Activated naive CD4-positive, alpha-beta T cell treated with Interleukin-2 at 50 U/mL for 16 hours (primary cell): ENCODE measurements around the gene GRIK5.

Source experiments
- DNase-seq: peaks from one replicate; pipeline ENCODE4 v3.0.0-alpha.2; 2020

Gene GRIK5

DNA sequence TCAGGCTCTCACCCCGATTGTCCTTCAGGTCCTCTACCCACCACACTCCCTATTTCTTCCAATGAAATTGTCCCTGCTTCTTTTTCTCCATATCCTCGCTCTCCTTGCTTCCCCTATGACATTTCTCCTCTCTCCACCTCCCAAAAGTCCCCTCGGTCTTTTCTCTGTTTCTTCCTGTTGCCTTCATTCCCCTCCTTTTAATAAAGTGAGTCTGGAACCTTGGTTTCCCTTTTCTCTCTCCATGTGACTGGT, 5.3 kb upstream of the GRIK5 start:
- DNase-seq = no peak

GRCh38 chr19:42074513-42075363, 4.7 kb upstream of the GRIK5 start:
- peak; percentile 11 for DNase-seq

DNA sequence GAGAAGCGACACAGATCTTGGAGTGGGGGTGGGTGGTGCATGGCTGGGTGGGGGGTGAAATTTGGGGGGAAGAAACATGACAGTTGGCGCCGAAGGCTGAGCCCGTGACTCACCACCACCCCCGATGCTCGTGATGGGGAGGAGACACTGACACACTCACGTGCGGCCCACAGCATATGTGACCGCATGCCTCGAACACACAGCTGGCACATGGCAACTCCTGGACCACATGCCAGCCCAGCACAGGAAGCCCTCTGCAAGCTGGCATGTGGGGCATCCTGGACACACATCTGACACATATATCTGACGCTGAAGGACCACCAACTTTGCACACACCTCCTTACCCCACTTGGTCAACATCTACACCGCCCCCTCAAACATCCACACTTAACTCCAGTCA, 1.2 kb upstream of the GRIK5 start:
- DNase-seq = no peak

DNA sequence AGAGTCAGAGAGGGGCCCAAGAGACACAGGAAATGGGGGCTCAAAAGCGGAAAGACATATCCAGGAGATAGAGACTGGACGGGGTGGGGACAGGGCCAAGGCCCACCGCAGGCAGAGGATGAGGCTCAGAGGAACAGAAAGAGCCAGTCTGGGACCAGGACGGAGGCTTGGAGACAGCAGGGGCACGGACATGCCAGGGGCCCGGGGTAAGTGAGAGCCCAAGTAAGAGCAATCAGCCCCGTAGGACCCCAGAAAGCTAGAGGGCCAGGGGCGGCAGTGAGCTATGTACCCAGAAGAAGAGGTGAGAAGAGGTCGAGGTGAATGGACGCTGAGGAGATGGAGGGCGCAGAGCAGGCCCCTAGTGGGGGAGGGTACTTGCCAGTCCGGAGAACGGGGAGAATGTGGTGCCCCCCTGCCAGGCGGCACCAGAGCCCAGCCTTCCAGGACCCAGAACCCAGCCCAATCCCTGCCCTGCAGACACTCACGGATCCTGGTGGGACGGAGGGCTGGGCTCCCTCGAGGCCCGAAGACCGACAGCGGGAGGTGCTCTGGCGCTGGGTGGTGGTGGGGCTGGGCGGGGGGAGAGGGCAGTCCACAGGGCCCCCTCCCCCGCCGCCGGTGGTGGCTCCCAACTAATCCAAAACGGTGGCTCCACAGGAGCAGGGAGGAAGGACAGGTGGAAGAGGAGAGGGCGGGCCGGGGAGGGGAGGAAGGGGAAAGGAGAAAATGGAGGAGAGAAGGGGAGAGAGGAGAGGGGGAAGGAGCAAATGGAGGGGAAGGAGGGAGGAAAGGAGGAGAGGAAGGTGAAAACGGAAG, 1.0 kb downstream of the GRIK5 start:
- DNase-seq = no peak

DNA sequence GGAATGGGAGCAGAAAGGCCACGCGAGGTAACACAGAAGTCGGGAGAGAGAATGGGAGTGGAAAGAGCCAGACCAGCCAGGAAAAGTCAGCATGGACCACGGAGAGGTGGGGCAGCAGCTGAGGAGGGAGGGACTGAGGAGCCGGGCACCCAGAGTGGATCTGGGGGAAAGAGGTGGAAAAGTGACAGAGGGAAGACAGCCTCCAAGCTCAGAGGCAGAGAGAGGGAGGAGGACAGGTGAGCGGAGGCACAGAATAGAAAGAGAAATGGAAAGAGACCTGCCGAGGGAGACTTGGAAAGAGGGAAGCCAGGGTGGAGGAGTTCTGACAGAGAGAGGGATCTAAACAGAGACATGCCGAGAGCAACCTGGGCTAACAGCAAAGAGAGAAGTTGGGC, 1.6 kb downstream of the GRIK5 start:
- no peak for DNase-seq

GRCh38 chr19:42067315-42067888, 2.6 kb downstream of the GRIK5 start:
- DNase-seq = no peak

DNA sequence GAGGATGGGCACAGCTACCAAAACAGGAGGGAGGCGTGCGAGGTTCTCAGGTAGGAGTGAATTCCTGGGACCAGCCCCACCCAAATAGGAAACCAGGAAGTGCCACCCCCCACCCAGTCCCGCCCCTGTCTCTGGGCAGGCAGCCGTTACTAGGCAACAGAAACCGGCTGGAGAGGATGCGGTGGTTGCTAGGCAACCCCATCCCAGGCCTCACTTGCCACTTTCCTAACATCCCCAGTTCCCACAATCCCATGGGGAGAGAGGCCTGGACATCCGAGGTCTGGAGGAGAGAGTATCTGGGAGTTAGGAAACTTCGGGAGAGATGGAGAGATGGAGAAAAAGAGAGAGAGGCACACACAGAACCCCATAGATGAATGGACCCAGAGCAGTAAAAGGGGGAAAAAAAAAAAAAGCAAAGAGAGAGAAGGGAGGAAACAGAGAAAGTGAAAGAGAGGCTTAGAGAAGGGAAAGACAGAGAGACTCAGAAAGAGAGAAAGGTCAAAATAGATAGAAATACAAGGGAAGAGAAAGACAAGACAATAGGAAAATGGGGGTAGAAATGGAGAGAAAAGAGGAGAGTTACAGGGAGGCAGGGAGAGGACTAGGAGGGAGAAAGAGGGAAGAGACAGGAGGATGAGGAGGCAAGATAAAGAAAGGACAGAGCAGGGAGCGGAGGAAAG, 3.8 kb downstream of the GRIK5 start:
- no peak for DNase-seq

DNA sequence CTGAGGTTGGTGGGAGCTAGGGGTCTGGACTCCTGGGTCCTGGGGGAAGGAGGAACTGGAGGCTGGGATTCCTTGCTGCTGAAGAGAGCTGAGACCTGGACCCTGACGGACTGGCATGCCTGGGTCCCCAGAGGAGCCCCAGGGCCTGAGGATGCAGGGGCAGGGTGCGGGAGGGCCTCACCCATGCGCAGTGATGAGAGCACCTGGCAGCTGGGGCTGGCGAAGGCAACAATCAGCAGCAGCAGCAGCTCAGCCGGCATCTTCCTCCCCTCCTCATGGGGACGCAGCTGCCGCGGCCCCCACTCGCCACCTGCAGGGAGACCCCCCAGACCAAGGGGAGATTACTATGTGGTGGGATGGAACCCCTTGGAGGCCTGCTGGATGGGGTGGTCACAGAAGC, 4.5 kb downstream of the GRIK5 start:
- no peak for DNase-seq

DNA sequence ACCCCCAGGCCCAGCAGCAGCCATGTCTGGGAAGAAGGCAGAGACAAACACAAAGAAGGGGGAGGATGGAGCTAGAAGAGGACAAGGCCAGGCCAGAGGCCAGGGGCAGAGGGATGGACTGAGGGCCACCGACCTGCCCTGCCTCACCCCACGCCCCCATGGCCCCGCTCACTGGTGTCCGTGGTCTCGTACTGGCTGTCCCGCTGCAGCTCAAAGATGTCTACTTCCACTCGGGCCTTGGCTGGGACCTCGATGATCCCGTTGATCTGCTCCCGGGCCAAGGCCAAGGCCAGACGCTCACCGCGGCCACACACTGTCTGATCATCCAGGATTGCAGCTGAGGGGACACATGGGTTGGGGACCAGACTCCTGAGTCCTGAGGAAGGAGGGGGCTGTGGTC, 5.0 kb downstream of the GRIK5 start:
- DNase-seq = no peak

DNA sequence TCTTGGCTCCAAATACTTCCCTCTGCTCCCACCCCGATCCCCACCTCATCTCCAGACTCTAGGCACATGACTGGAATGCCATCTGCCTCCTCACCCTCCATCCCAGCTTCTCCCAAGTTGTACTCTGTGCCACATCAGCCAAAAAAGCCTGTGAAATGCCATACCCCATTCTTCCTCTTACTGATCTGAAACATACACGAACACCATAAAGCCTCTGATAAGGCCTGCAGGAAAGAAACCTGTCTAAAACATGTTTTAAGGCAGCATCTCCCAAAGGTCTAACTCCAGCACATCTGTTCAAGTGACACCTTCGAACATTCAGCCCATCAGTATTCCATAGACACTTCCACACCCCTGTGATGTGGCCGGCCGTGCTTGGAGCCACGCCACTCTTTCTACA, 5.6 kb downstream of the GRIK5 start:
- no peak for DNase-seq

DNA sequence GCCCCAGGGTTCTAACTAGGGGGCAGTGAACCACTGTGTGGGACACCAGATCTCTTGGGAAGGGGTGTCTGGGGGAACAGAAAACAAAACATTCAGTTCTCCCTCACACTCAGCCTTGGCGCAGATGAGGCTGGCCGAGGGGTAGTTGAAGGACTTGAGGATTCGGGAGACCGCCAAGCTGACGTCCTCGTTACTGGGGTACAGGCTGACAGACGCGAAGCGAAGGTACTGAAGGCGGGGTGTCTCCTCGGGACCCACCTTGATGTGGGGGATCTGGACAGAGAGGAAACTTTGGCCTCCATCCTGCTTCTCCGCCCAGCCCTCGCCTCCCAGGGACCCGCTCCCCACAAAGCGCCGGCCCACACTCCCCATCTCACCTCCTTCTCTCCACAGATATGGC, 7.6 kb downstream of the GRIK5 start:
- DNase-seq = no peak

DNA sequence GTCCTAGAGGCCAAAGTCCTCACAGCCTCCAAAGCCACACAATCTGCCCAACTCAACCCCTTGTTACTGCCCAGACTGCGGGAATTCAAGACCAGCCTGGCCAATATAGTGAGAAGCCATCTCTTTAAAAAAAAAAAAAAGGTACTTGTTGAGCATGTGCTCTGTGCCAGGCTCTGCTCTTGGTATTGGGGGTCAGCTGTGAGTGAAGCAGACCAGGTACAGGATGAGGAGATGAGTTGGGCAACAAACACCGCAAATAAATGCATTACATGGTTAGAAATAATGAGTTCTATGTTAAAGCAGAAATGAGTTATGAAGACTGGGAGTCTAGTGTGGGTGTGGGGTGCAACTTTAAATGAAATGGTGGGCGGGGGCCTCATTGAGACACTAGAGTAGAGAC, 9.9 kb downstream of the GRIK5 start:
- no peak for DNase-seq

GRCh38 chr19:42059196-42059595, 10.8 kb downstream of the GRIK5 start:
- no peak for DNase-seq

- no peak for DNase-seq
Observed at GRCh38 chr19:42057846-42058245, 12.2 kb downstream of the GRIK5 start.

DNA sequence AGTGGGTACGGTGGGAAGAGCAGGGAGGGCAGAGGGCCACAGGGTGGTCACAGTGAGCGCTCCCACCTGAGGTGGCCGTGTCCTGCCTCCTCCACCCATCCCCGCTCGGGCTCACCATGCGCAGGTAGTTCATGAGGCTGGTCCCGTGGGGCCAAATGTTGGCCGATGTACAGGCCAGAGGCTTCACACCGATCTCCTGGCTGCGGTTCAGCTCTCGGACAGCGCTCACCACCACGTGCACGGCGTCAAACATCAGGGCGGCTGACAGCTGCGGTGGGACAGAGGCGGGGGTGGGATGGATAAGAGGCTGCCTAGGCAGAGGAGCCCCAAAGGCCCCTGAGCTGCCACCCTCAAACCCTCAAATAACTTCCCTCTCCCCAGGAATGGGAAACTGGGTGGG, 15.8 kb downstream of the GRIK5 start:
- no peak for DNase-seq

- DNase-seq = no peak
Observed at GRCh38 chr19:42053037-42053935, 16.7 kb downstream of the GRIK5 start.

DNA sequence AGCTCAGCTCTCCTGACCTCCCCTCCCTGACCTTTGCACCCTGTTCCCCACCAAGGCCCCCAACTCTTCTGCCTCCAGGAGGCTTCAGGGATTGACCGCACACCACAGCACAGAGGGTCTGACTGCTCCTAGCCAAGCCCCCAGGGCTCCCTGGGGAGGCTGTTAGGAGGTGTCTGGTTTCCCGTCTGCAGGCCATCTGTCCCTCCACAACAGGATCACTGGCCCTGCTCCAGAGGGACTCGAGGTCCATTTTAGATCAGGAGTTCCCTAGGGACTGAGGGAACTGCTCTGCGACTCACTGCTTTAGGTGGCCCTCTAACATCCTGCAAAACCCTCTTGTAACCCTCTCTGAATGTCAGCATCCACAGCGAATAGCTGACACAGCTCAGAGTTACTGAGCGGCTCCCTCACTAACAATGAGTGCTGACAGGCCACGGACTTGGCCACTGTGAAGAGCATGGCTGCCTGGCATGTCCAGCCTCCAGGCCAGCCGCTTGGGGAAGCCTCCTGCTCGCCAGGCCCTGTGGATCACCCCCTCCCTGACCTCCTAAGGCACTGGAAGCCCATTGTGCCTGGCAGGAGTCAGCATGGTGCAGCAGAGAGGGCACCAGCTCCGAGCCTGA, 17.7 kb downstream of the GRIK5 start:
- DNase-seq = no peak

DNA sequence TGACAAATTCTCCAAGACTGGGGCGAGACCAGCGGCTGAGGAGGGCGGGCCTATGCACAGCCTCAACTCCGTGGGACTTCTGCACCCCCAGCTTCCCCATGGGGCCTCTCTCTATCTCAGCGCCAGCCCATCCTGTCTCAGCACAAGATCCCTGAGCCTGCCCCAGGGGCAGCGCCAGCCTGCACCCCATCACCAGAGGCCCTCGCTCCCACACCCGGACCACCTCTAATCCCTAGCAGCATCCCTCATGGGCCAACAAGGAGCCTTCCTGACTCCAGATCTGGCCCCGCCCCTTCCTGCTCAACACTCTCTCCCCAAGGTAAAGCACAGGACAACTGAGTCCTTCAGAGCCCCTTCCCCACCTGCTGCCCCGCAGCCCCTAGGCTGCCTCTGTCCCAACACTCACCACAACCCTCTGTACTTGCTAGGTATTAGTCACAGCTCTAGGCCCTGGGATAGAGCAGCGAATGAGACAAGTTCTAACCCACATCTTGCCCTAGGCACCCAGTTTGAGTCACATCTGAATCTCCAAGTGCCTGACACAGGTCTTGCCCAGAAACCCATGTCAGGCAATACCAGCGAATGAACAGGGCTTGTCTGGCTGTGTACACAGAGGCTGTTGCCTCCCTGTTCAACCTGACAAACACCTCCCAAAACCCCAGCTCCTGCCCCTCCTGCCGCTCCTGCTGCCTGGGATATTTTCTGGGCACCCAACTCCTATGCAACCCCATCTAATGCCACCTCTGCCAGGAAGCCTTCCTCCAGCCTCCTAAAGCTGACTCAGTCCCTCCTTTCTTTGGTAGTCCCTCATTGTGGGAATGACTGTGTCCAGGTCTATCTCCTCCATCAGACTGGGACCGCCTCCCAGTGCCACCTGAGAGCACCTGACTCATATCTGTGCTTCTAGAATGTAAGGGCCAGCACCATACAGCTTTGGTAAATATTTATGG, 18.6 kb downstream of the GRIK5 start:
- peak; percentile 10 for DNase-seq

DNA sequence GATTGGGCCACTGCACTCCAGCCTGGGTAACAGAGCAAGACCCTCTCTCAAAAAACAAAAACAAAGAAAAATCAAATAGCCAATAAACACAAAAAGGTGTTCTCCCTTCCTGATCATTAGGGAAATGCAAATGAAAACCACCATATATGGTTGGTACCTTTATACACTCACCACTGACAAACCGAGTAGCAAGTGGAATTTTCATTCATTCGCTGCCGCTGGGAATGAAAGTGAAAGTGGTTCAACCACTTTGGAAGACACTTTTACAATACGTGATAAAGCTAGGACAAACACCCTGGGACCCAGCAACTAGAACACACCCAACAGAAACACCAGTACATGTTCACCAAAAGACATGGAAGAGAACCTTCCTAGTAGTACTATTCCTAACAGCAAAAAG, 21.0 kb downstream of the GRIK5 start:
- no peak for DNase-seq

- no peak for DNase-seq
Observed at GRCh38 chr19:42045575-42045974, 24.4 kb downstream of the GRIK5 start.
